Measurements from ENCODE around the gene ZBTB16. TPM values are rescaled to one million over a fixed set of nuclear protein-coding genes. Genes with fewer than 3 reads are reported as not detected.
A peak's percentile ranks its signal among the peaks of the same experiment; 100 is the strongest.

Gene ZBTB16
- total RNA-seq, 1 donor from 2014 or later = 21.9 TPM

GRCh38 chr11:114161486-114162250, 102.2 kb downstream of the ZBTB16 start:
- no peak for TF ChIP-seq CTCF (IDR thresholded peaks at IDR 0.05)
- H3K27me3 Mint-ChIP-seq (ENCODE audit: low read depth) = no peaks in the 10 kb centered on the region
- peaks cover 8% of the 10 kb centered on the region for H3K36me3 Mint-ChIP-seq (ENCODE audit: low read depth)
- H3K4me1 Mint-ChIP-seq (ENCODE audit: low read depth) = peaks cover 92% of the 10 kb centered on the region
- DNase-seq (ENCODE audit: low spot score) = no peak
- no peaks in the 10 kb centered on the region for H3K9me3 Mint-ChIP-seq (ENCODE audit: low read depth)
- H3K4me3 Mint-ChIP-seq (ENCODE audit: unreplicated experiment) = peak overlapping the region; percentile 5
- H3K27ac Mint-ChIP-seq (ENCODE audit: unreplicated experiment) = peak overlapping the region; percentile 98

DNA sequence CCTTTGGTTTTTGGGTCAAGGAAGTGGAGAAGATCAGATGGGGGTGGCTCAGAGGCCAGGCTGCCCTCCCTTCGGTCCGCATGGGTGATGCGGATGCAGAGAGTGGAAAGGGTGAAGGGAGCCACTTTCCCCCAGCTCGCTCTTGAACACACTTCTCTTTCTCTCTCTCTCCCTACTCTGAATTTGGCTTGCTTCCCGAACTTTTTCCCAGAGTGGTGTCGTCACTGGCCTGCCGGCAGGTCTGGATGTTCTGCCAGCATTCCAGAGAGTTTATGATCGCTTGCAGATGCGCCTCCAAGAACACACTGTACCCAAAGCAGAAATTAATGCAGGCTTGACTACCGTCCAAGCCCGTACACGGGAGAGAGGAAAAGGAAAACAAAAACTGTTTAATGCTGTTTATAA, 103.2 kb downstream of the ZBTB16 start:
- peak overlapping the region; percentile 98 for H3K27ac Mint-ChIP-seq (ENCODE audit: unreplicated experiment)

DNA sequence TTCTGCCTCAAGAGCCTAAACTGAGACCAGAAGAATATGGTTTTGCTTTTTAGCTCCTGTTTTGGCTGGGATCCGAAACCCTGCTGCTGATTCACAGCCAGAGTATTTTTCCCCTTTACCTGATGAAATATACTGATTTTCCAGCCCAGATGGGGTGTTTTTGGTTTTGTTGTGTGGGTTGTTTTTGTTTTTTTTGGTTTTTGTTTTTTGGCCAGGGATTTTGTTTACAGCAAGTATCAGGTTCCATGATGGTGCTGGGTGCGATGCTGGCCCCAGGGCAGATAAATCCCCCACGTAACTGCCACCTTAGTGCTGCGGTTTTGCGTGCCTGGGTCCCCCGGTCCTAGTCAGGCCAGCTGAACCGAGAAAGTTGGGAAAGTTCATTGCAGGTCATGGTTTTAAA, 103.7 kb downstream of the ZBTB16 start:
- Mint-ChIP-seq H3K9me3 (ENCODE audit: low read depth) (no peaks in the 10 kb centered on the region), H3K4me1 (ENCODE audit: low read depth) (peaks cover 100% of the 10 kb centered on the region), H3K27ac (ENCODE audit: unreplicated experiment) (peak overlapping the region; percentile 98), H3K27me3 (ENCODE audit: low read depth) (no peaks in the 10 kb centered on the region), H3K4me3 (ENCODE audit: unreplicated experiment) (peak overlapping the region; percentile 50), H3K36me3 (ENCODE audit: low read depth) (peaks cover 2% of the 10 kb centered on the region)
- no peak for TF ChIP-seq CTCF (IDR thresholded peaks at IDR 0.05)
- DNase-seq (ENCODE audit: low spot score) = no peak

More for the DNA sequence above, 103.2 kb downstream of the ZBTB16 start:
- Mint-ChIP-seq H3K27me3 (ENCODE audit: low read depth) (no peaks in the 10 kb centered on the region), H3K9me3 (ENCODE audit: low read depth) (no peaks in the 10 kb centered on the region), H3K4me3 (ENCODE audit: unreplicated experiment) (peak overlapping the region; percentile 33), H3K36me3 (ENCODE audit: low read depth) (peaks cover 4% of the 10 kb centered on the region), H3K4me1 (ENCODE audit: low read depth) (peaks cover 100% of the 10 kb centered on the region)
- no peak for DNase-seq (ENCODE audit: low spot score)
- TF ChIP-seq CTCF (IDR thresholded peaks at IDR 0.05) = no peak

DNA sequence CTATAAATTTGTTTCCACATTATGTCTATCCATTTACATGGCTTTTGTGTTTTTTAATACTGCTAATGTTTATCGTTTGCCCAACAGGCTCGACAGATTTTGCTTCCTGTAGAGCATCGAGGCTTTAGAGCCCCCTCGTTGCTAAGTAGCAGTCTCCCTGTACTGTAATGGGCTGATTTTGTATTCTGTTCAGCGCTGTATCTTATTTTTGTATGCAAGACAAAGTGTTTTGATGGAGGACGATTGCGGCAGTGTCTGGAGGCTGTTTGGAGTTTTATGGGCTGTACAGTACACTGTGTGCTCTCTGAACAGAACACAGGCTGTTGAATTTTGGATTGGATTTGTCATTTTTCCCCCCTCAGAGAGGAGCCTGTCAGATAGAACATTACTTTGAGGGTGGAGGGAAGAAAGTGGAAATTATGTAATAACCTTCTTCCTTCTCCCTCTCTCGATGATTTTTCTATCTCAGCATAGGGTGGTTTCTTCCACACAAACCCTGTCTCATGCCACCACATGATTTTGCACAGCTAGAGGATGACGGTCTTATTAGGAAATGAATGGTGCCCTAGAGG, 104.4 kb downstream of the ZBTB16 start:
- no peaks in the 10 kb centered on the region for H3K36me3 Mint-ChIP-seq (ENCODE audit: low read depth)
- TF ChIP-seq CTCF (IDR thresholded peaks at IDR 0.05) = no peak
- peaks cover 100% of the 10 kb centered on the region for H3K4me1 Mint-ChIP-seq (ENCODE audit: low read depth)
- no peak for DNase-seq (ENCODE audit: low spot score)
- no peaks in the 10 kb centered on the region for H3K9me3 Mint-ChIP-seq (ENCODE audit: low read depth)
- H3K27ac Mint-ChIP-seq (ENCODE audit: unreplicated experiment) = peak overlapping the region; percentile 98
- H3K4me3 Mint-ChIP-seq (ENCODE audit: unreplicated experiment) = no peak overlapping the region
- no peaks in the 10 kb centered on the region for H3K27me3 Mint-ChIP-seq (ENCODE audit: low read depth)

DNA sequence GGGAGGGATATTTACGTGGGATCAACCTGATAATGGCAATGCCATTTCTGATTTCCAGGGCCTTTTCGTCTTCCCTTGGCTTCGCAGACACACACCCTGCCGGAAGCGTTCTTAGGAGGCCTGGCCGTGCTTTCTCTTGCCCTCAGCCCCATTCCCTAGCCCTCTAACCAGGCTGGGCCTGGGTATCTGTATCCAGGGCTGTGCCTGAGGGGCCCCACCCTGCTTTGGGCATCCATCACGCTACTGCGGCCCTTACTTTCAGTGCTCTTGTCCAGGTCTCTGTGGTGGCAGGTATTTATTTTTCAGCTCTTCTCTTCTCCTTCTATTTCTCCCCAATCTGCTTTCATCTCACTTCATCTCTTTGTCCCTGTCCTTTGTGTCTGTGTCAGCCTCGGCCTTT, 105.0 kb downstream of the ZBTB16 start:
- no peak for DNase-seq (ENCODE audit: low spot score)
- Mint-ChIP-seq H3K27ac (ENCODE audit: unreplicated experiment) (peak overlapping the region; percentile 98), H3K27me3 (ENCODE audit: low read depth) (no peaks in the 10 kb centered on the region), H3K4me1 (ENCODE audit: low read depth) (peaks cover 100% of the 10 kb centered on the region), H3K9me3 (ENCODE audit: low read depth) (no peaks in the 10 kb centered on the region), H3K4me3 (ENCODE audit: unreplicated experiment) (no peak overlapping the region), H3K36me3 (ENCODE audit: low read depth) (no peaks in the 10 kb centered on the region)
- no peak for TF ChIP-seq CTCF (IDR thresholded peaks at IDR 0.05)
